ENCODE results near the gene RPGR. TPM values are rescaled to one million over a fixed set of nuclear protein-coding genes. Genes with fewer than 3 reads are reported as not detected.

The RPGR gene
- total and polyA plus RNA-seq, 9 of the 15 experiments (the other 6 are each of a cell fraction or from before 2014, with no cell fraction given): 2.1 to 7.9 (median 5.7) TPM

DNA sequence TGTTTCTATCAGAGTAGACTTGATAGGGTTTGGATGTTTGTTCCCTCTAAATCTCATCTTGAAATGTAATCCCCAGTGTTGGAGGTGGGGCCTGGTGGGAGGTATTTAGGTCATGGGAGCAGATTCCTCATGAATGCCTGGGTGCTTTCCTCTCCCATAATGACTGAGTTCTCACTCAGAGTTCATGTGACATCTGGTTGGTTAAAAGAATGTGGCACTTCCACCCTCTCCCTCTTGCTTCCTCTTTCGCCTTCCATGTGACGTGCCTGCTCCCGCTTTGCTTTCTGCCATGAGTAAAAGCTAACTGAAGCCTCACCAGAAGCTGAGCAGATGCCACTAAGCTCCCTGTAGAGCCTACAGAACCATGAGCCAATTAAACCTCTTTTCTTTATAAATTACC is 59.3 kb downstream of the RPGR start:
- ATAC-seq (no peak), DNase-seq (ENCODE audit: extremely low read depth in 1 of 4, low spot score in 3 of 4) (no peak), FAIRE-seq (no peak)
- Histone ChIP-seq H2AFZ (ENCODE audit: low read depth, low read length) (no peak overlapping the region), H3K9me3 (replicated peaks; ENCODE audit: control insufficient read depth, insufficient read depth, low read depth, low read length) (no peaks in the 10 kb centered on the region), H3K79me2 (ENCODE audit: control insufficient read depth, insufficient read depth, low read length) (no peaks in the 10 kb centered on the region), H3K27ac (ENCODE audit: extremely low read depth, low read depth, low read length) (no peak overlapping the region), H3K4me2 (ENCODE audit: insufficient read depth, low read length) (no peak overlapping the region), H3K4me3 (no peak overlapping the region), H3K9me1 (ENCODE audit: control insufficient read depth, insufficient read depth, low read length) (no peaks in the 10 kb centered on the region), H4K20me1 (replicated peaks; ENCODE audit: control insufficient read depth, insufficient read depth, low read length) (no peaks in the 10 kb centered on the region), H3K9ac (ENCODE audit: insufficient read depth in 1 of 2, low read depth in 2 of 2, low read length in 2 of 2) (no peak overlapping the region), H3K4me1 (replicated peaks in 1 of 2; ENCODE audit: control insufficient read depth in 2 of 2, insufficient read depth in 2 of 2, low read length in 2 of 2) (no peaks in the 10 kb centered on the region), H3K36me3 (ENCODE audit: control insufficient read depth, insufficient read depth, low read length) (no peaks in the 10 kb centered on the region), H3K27me3 (ENCODE audit: control insufficient read depth in 2 of 2, insufficient read depth in 2 of 2, low read length in 2 of 2) (no peaks in the 10 kb centered on the region)
- in situ Hi-C loops (cut with MboI): no loop called here
- no TSS peak for BruUV-seq (replicated peaks)
- intact Hi-C loops (cut with micrococcal nuclease): no loop called here
- POLR2A ChIA-PET: interaction anchor here (0.7 kb wide), 1 partner anchor 14 kb away, joined by 3 read pairs; no protein-coding TSS in a partner anchor
- TF ChIP-seq KDM1A (IDR thresholded peaks at IDR 0.05) (no peak), ELF4 (CRISPR knock-in tag; IDR thresholded peaks at IDR 0.05) (no peak), ZNF133 (CRISPR knock-in tag; IDR thresholded peaks at IDR 0.05) (no peak), PTRF (tag; IDR thresholded peaks at IDR 0.05) (no peak), NFE2L1 (tag; IDR thresholded peaks at IDR 0.05; ENCODE audit: borderline replicate concordance, low read depth) (no peak)
- TF ChIP-seq, protein P1, sequence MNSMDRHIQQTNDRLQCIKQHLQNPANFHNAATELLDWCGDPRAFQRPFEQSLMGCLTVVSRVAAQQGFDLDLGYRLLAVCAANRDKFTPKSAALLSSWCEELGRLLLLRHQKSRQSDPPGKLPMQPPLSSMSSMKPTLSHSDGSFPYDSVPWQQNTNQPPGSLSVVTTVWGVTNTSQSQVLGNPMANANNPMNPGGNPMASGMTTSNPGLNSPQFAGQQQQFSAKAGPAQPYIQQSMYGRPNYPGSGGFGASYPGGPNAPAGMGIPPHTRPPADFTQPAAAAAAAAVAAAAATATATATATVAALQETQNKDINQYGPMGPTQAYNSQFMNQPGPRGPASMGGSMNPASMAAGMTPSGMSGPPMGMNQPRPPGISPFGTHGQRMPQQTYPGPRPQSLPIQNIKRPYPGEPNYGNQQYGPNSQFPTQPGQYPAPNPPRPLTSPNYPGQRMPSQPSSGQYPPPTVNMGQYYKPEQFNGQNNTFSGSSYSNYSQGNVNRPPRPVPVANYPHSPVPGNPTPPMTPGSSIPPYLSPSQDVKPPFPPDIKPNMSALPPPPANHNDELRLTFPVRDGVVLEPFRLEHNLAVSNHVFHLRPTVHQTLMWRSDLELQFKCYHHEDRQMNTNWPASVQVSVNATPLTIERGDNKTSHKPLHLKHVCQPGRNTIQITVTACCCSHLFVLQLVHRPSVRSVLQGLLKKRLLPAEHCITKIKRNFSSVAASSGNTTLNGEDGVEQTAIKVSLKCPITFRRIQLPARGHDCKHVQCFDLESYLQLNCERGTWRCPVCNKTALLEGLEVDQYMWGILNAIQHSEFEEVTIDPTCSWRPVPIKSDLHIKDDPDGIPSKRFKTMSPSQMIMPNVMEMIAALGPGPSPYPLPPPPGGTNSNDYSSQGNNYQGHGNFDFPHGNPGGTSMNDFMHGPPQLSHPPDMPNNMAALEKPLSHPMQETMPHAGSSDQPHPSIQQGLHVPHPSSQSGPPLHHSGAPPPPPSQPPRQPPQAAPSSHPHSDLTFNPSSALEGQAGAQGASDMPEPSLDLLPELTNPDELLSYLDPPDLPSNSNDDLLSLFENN (IDR thresholded peaks at IDR 0.05; ENCODE audit: low read depth in 2 of 2, low read length in 2 of 2): no peak
- WGBS (ENCODE audit: insufficient coverage, low coverage, missing lambda C conversion rate): 55% methylated on average over 3 of the region's 3 CpGs
- CTCF ChIA-PET (ENCODE audit: low intra/inter-chr PET ratio): no interaction called here
